HEK293 (cell line): ENCODE measurements around the gene POLR3A.

Experiments
- CTCF ChIA-PET: fragments of 350-600 bp; formaldehyde crosslinking; extraction: SDS; loops from one replicate; lab custom pipeline; 2021; ENCODE audit warnings: antibody characterized with exemption; lab: Yijun Ruan, JAX
- POLR2A ChIA-PET: fragments of 300-600 bp; formaldehyde crosslinking; extraction: SDS; loops from one replicate; lab custom pipeline; 2020; ENCODE audit warnings: antibody characterized with exemption, inconsistent platforms; lab: Yijun Ruan, JAX
- H3K27ac ChIP-seq: fragments of 200-500 bp; sonication (Bioruptor generic); 2 replicates; pipeline ENCODE4 v1.5.1; 2014; ENCODE audit warnings: low read depth, low read length, control low read depth, inconsistent platforms; ENCODE audit errors: extremely low read depth
- H3K36me3 ChIP-seq, 2 experiments: fragments of 200-500 bp in 1 of 2; sonication (Bioruptor generic) in 1 of 2; 1 replicate in 1 of 2; 2 replicates in 1 of 2; pipeline ENCODE4 v1.5.1; 2014 to 2017; ENCODE audit warnings: inconsistent platforms in 2 of 2, low read length in 2 of 2; ENCODE audit not compliant: control insufficient read depth in 2 of 2, insufficient read depth in 1 of 2
- H3K4me1 ChIP-seq: fragments of 200-500 bp; sonication (Bioruptor generic); 2 replicates; pipeline ENCODE4 v1.5.1; 2014; ENCODE audit warnings: mild to moderate bottlenecking, low read length, inconsistent platforms; ENCODE audit not compliant: control insufficient read depth, insufficient read depth
- H3K4me3 ChIP-seq: 2 replicates; pipeline ENCODE4 v1.5.1; 2011; ENCODE audit warnings: low read depth, mild to moderate bottlenecking, control low read depth, low read length, moderate library complexity
- H3K9me3 ChIP-seq: fragments of 200-500 bp; sonication (Bioruptor generic); 2 replicates; pipeline ENCODE4 v1.5.1; 2014; ENCODE audit warnings: low read depth, low read length, inconsistent platforms; ENCODE audit not compliant: control insufficient read depth, insufficient read depth
- ATF2 ChIP-seq: fragments of 450-650 bp; formaldehyde crosslinking; IDR thresholded peaks from 2 replicates; pipeline ENCODE4 v1.5.1; 2016; ENCODE audit warnings: missing biosample characterization, missing genetic modification characterization, low read depth
- KLF8 ChIP-seq: fragments of 450-650 bp; formaldehyde crosslinking; IDR thresholded peaks from 2 replicates; pipeline ENCODE4 v1.5.1; 2016; ENCODE audit warnings: missing biosample characterization, missing genetic modification characterization
- PATZ1 ChIP-seq: fragments of 450-650 bp; formaldehyde crosslinking; IDR thresholded peaks from 2 replicates; pipeline ENCODE4 v1.5.1; 2016; ENCODE audit warnings: missing biosample characterization, missing genetic modification characterization
- PRDM1 ChIP-seq: fragments of 450-650 bp; formaldehyde crosslinking; IDR thresholded peaks from 2 replicates; pipeline ENCODE4; 2016; ENCODE audit warnings: missing biosample characterization, missing genetic modification characterization
- REST ChIP-seq: fragments of 450-650 bp; formaldehyde crosslinking; IDR thresholded peaks from 2 replicates; pipeline ENCODE4 v1.5.1; 2016; ENCODE audit warnings: missing biosample characterization, missing genetic modification characterization
- SP2 ChIP-seq: fragments of 450-650 bp; formaldehyde crosslinking; IDR thresholded peaks from 2 replicates; pipeline ENCODE4 v1.5.1; 2016; ENCODE audit warnings: missing biosample characterization, missing genetic modification characterization
- ZNF112 ChIP-seq: fragments of 450-650 bp; formaldehyde crosslinking; IDR thresholded peaks from 2 replicates; pipeline ENCODE4 v1.5.0; 2017; ENCODE audit warnings: missing biosample characterization, missing genetic modification characterization
- ZNF132 ChIP-seq: fragments of 450-650 bp; formaldehyde crosslinking; IDR thresholded peaks from 2 replicates; pipeline ENCODE4 v1.5.1; 2017; ENCODE audit warnings: missing biosample characterization, missing genetic modification characterization, borderline replicate concordance
- ZNF16 ChIP-seq: fragments of 450-650 bp; formaldehyde crosslinking; IDR thresholded peaks from 2 replicates; pipeline ENCODE4 v1.5.1; 2016; ENCODE audit warnings: low read depth, missing biosample characterization, missing genetic modification characterization
- ZNF211 ChIP-seq: fragments of 450-650 bp; formaldehyde crosslinking; IDR thresholded peaks from 2 replicates; pipeline ENCODE4 v1.5.1; 2016; ENCODE audit warnings: low read depth, missing biosample characterization, missing genetic modification characterization
- ZNF223 ChIP-seq: fragments of 450-650 bp; formaldehyde crosslinking; IDR thresholded peaks from 2 replicates; pipeline ENCODE4 v1.5.1; 2016; ENCODE audit warnings: missing biosample characterization, missing genetic modification characterization
- ZNF354C ChIP-seq: fragments of 450-650 bp; formaldehyde crosslinking; IDR thresholded peaks from 2 replicates; pipeline ENCODE4 v1.5.1; 2016; ENCODE audit warnings: missing biosample characterization, missing genetic modification characterization, low read depth, borderline replicate concordance
- ZNF366 ChIP-seq: fragments of 450-650 bp; formaldehyde crosslinking; conservative IDR thresholded peaks from 2 replicates; pipeline ENCODE4 v1.5.1; 2016; ENCODE audit warnings: missing biosample characterization, missing genetic modification characterization
- ZNF394 ChIP-seq: fragments of 450-650 bp; formaldehyde crosslinking; IDR thresholded peaks from 2 replicates; pipeline ENCODE4 v1.5.1; 2016; ENCODE audit warnings: missing biosample characterization, missing genetic modification characterization, mild to moderate bottlenecking, moderate library complexity, borderline replicate concordance
- ZNF473 ChIP-seq: fragments of 450-650 bp; formaldehyde crosslinking; IDR thresholded peaks from 2 replicates; pipeline ENCODE4 v1.5.1; 2017; ENCODE audit warnings: missing biosample characterization, missing genetic modification characterization
- ZNF513 ChIP-seq: fragments of 450-650 bp; IDR thresholded peaks from 2 replicates; pipeline ENCODE4 v1.5.1; 2018; ENCODE audit warnings: missing biosample characterization, missing genetic modification characterization
- ZNF549 ChIP-seq: fragments of 450-650 bp; IDR thresholded peaks from 2 replicates; pipeline ENCODE4 v1.5.1; 2018; ENCODE audit warnings: missing biosample characterization, missing genetic modification characterization, mild to moderate bottlenecking, inconsistent platforms, moderate library complexity
- ZNF610 ChIP-seq: fragments of 450-650 bp; formaldehyde crosslinking; IDR thresholded peaks from 2 replicates; pipeline ENCODE4 v1.5.1; 2016; ENCODE audit warnings: missing biosample characterization, missing genetic modification characterization, borderline replicate concordance
- ZNF645 ChIP-seq: fragments of 450-650 bp; formaldehyde crosslinking; IDR thresholded peaks from 2 replicates; pipeline ENCODE4; 2016; ENCODE audit warnings: missing biosample characterization, missing genetic modification characterization
- ZNF707 ChIP-seq: fragments of 450-650 bp; formaldehyde crosslinking; IDR thresholded peaks from 2 replicates; pipeline ENCODE4 v1.5.1; 2016; ENCODE audit warnings: missing biosample characterization, missing genetic modification characterization
- ZSCAN16 ChIP-seq: fragments of 450-650 bp; formaldehyde crosslinking; IDR thresholded peaks from 2 replicates; pipeline ENCODE4 v1.5.1; 2016; ENCODE audit warnings: missing biosample characterization, missing genetic modification characterization
- ZXDB ChIP-seq: fragments of 450-650 bp; formaldehyde crosslinking; IDR thresholded peaks from 2 replicates; pipeline ENCODE4 v1.5.1; 2016; ENCODE audit warnings: missing biosample characterization, missing genetic modification characterization

The POLR3A gene

GRCh38 chr10:77983384-77984341 is 45.7 kb downstream of the POLR3A start:
- CTCF ChIA-PET: interaction anchor here (0.7 to 1.1 kb wide), 3 partner anchors 8 to 51 kb away, joined by 3 to 6 read pairs (median 4); no protein-coding TSS in a partner anchor
- no peak for TF ChIP-seq ZNF645 (tag by site-specific recombination)
- TF ChIP-seq ZNF513 (tag by site-specific recombination): no peak
- no peak for TF ChIP-seq KLF8 (tag by site-specific recombination)
- no peak for TF ChIP-seq ZNF223 (tag by site-specific recombination)
- no peak for TF ChIP-seq ZNF394 (tag by site-specific recombination)
- no peak for TF ChIP-seq PATZ1 (tag by site-specific recombination)
- no peak for TF ChIP-seq REST (tag by site-specific recombination)
- no peak for TF ChIP-seq ZNF473 (tag by site-specific recombination)
- TF ChIP-seq ZXDB: no peak
- TF ChIP-seq ZNF610: no peak
- Histone ChIP-seq H3K27ac (no peak overlapping the region), H3K4me3 (no peak overlapping the region), H3K36me3 (peaks cover 34 to 95% of the 10 kb centered on the region in 2 experiments), H3K4me1 (no peaks in the 10 kb centered on the region), H3K9me3 (no peaks in the 10 kb centered on the region)
- POLR2A ChIA-PET: no interaction called here

- peaks cover 41 to 94% of the 10 kb centered on the region in 2 experiments for H3K36me3 ChIP-seq
- POLR2A ChIA-PET: no interaction called here
- CTCF ChIA-PET: no interaction called here
- H3K27ac ChIP-seq: no peak overlapping the region
- H3K4me1 ChIP-seq: no peaks in the 10 kb centered on the region
- H3K4me3 ChIP-seq: no peak overlapping the region
- no peaks in the 10 kb centered on the region for H3K9me3 ChIP-seq
- TF ChIP-seq PRDM1 (tag by site-specific recombination) (no peak), ZNF354C (tag by site-specific recombination) (no peak), ATF2 (no peak), ZNF112 (tag by site-specific recombination) (no peak), ZNF366 (tag by site-specific recombination) (no peak), PATZ1 (tag by site-specific recombination) (no peak), ZNF132 (tag by site-specific recombination) (no peak), ZNF549 (tag by site-specific recombination) (no peak), ZNF211 (tag by site-specific recombination) (no peak), ZSCAN16 (tag by site-specific recombination) (no peak), ZNF16 (no peak), SP2 (tag by site-specific recombination) (no peak), ZNF707 (no peak)
Observed at GRCh38 chr10:77981281-77981680, 48.0 kb downstream of the POLR3A start.
